Uterus (tissue), 4 donors: ENCODE data around the gene AHR. TPM values are rescaled to one million over a fixed set of nuclear protein-coding genes. Genes with fewer than 3 reads are reported as not detected.
A peak's percentile ranks its signal among the peaks of the same experiment; 100 is the strongest.

Source experiments
- DNase-seq, 2 donors: peaks; one replicate each; pipeline ENCODE4 v3.0.0-alpha.2; 2019 to 2020
- H3K27ac ChIP-seq, 2 donors: fragments of 200-600 bp; sonication (generic); 1 replicate in 1 of 2; 2 replicates in 1 of 2; pipeline ENCODE4 v1.5.1; 2016 to 2018
- H3K27me3 ChIP-seq, 2 donors: fragments of 200-600 bp; sonication (generic); one replicate each; pipeline ENCODE4 v1.5.1; 2018 to 2019; ENCODE audit warnings: control low read depth in 1 of 2
- H3K36me3 ChIP-seq, 2 donors: fragments of 200-600 bp; sonication (generic); one replicate each; pipeline ENCODE4 v1.5.1; 2019; ENCODE audit warnings: control low read depth in 1 of 2
- H3K4me1 ChIP-seq, 2 donors: fragments of 200-600 bp; sonication (generic); one replicate each; pipeline ENCODE4 v1.5.1; 2018 to 2019; ENCODE audit warnings: control low read depth in 1 of 2
- H3K4me3 ChIP-seq, 2 donors: fragments of 200-600 bp; sonication (generic); 1 replicate in 1 of 2; 2 replicates in 1 of 2; pipeline ENCODE4 v1.5.1; 2018 to 2019; ENCODE audit warnings: mild to moderate bottlenecking in 1 of 2
- H3K9me3 ChIP-seq, 2 donors: fragments of 200-600 bp; sonication (generic); one replicate each; pipeline ENCODE4 v1.5.1; 2019; ENCODE audit warnings: control low read depth in 1 of 2
- POLR2A ChIP-seq, 2 donors: fragments of 450-650 bp; IDR thresholded peaks; one replicate each; pipeline ENCODE4 v1.6.1; 2016; ENCODE audit warnings: antibody characterized with exemption in 2 of 2, mild to moderate bottlenecking in 1 of 2, moderate library complexity in 1 of 2
- intact Hi-C: fragments of 100-400 bp; cut with DNase I; formaldehyde crosslinking; loops from one replicate; pipeline ENCODE4 v1.15.1; 2023; ENCODE audit warnings: low total_unique reads
- total RNA-seq, 4 donors: library from RNA; depleted of rRNA in 3 of 4; stranded (reverse); fragments of >200 nt in 3 of 4; gene quantifications; one replicate each; pipeline versions ENCODE4 v1.1.0 to v1.2.4, GENCODE V29; 2014 to 2023
- TF ChIP-seq, protein P1 (sequence below), 4 experiments: fragments of 200-600 bp in 2 of 4; fragments of 450-650 bp in 2 of 4; sonication (generic) in 2 of 4; IDR thresholded peaks; one replicate each; pipeline ENCODE4 v1.5.1; 2016 to 2019; ENCODE audit warnings: antibody characterized with exemption in 4 of 4, mild to moderate bottlenecking in 2 of 4, moderate library complexity in 1 of 4
- donor health status: DM: yes; HTN: yes; CAD: no.

The AHR gene
- total RNA-seq, 4 donors from 2014 or later = 43.7 to 160 (median 91.5) TPM

DNA sequence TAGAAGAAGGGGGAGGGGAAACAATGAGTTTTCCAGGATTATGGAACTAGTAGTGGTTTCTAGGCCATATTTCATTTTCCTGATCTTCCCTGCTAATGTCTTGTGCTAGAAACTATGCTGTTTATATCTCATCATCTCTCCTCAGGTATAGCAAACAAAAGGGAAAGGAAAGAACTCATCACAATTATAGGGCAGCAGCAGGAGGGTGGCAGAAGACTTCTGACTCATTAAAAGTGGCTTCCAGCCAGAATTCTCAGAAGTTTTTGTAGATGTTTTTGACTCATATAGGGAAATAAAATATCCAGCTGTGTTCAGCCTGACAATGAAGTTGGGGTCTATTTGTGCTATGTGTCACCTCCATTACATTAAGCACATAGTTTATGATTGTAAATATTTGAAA is 6.5 kb downstream of the AHR start:
- Histone ChIP-seq H3K27me3 (no peaks in the 10 kb centered on the region), H3K4me3 (no peak overlapping the region), H3K27ac (peak overlapping the region; percentile 20 to 87), H3K36me3 (no peaks in the 10 kb centered on the region), H3K4me1 (no peaks in the 10 kb centered on the region), H3K9me3 (no peaks in the 10 kb centered on the region)
- TF ChIP-seq POLR2A (IDR thresholded peaks at IDR 0.05) = no peak
- TF ChIP-seq, protein P1, sequence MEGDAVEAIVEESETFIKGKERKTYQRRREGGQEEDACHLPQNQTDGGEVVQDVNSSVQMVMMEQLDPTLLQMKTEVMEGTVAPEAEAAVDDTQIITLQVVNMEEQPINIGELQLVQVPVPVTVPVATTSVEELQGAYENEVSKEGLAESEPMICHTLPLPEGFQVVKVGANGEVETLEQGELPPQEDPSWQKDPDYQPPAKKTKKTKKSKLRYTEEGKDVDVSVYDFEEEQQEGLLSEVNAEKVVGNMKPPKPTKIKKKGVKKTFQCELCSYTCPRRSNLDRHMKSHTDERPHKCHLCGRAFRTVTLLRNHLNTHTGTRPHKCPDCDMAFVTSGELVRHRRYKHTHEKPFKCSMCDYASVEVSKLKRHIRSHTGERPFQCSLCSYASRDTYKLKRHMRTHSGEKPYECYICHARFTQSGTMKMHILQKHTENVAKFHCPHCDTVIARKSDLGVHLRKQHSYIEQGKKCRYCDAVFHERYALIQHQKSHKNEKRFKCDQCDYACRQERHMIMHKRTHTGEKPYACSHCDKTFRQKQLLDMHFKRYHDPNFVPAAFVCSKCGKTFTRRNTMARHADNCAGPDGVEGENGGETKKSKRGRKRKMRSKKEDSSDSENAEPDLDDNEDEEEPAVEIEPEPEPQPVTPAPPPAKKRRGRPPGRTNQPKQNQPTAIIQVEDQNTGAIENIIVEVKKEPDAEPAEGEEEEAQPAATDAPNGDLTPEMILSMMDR (IDR thresholded peaks at IDR 0.05) = no peak
- intact Hi-C loops = no loop called here
- DNase-seq = no peak

DNA sequence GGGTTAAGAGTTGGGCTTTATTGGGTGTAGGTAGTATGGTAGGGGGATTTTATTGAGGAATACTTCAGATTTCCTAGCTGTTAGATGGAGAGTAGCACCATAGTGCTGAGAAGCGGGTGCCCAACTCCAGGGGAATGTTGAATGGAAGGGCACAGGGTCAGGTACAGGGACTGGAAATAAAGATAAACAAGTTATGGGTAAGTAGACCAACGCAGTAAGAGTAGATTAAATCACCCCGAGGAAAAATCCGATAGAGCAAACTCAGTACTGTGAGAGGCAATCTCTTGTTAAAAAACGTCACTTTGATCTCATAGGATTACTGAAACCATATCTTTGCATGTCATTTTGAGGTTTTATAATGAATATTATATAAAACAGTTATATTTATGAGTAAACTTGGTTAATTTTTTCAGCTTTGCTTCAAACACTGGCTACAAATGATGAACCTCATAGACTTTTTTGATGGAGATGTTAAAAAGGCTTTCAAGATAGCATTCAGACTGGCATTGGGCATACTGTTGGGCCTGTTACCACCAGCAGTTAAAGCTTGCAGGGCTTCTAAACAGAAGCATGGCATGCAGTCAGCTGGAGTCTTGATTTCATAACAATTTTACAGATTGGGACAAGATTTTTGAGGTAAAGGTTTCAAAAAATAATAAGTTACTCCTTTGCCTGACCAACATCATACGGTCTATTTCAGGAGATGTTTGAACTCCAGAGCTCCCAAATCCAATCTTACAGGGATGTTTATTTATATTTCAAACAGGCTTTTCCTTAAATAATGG is 7.1 kb downstream of the AHR start:
- no peak for DNase-seq
- no peak overlapping the region for H3K4me3 ChIP-seq
- H3K9me3 ChIP-seq = no peaks in the 10 kb centered on the region
- H3K27me3 ChIP-seq = no peaks in the 10 kb centered on the region
- H3K4me1 ChIP-seq = no peaks in the 10 kb centered on the region
- H3K36me3 ChIP-seq = no peaks in the 10 kb centered on the region
- TF ChIP-seq, protein P1 (IDR thresholded peaks at IDR 0.05) = no peak
- TF ChIP-seq POLR2A (IDR thresholded peaks at IDR 0.05) = peak in 1 of 2 donors; percentile 6
- H3K27ac ChIP-seq = peak overlapping the region; percentile 20 to 87
- intact Hi-C loops = no loop called here

DNA sequence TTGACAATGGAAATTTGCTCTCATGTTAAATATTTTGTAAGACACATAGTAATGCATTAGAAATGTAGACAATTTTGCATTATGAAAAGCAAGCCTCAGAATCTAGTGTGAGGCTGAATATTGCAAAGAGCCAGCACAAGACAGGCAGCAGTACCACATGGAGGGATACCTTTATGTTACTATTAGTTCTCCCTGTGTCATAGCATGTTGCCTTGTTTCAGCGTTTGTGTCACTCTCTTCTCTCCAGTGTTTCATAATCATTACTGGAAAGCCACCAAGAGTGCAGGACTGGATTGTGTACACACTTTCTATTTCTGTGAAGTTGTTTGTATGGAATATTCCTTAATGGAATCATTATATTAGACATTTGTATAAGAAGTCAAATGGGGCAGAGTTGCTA is 8.5 kb downstream of the AHR start:
- intact Hi-C loops = no loop called here
- Histone ChIP-seq H3K4me3 (no peak overlapping the region), H3K4me1 (no peaks in the 10 kb centered on the region), H3K9me3 (no peaks in the 10 kb centered on the region), H3K36me3 (no peaks in the 10 kb centered on the region), H3K27ac (peak overlapping the region; percentile 13 to 87), H3K27me3 (no peaks in the 10 kb centered on the region)
- TF ChIP-seq POLR2A (IDR thresholded peaks at IDR 0.05) = no peak
- TF ChIP-seq, protein P1 (IDR thresholded peaks at IDR 0.05) = no peak
- no peak for DNase-seq

DNA sequence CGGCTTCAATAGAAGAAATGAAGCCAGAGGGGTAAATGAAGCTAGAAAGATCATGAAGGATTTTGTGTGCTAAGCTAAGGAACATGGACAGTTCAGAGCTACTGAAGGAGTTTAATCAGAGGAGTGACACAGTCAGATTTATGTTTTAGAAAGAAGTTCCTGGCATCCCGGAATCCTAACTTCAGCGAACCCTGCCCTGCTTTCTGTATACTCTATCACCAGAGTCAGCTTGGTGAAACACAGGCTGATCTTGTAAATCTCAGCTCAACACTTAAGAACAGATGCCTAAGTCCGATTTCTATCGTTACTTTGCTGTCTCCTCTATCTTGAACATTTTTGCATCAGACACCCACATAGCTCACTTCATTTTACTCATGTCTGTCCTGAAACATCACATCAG is 9.1 kb downstream of the AHR start:
- Histone ChIP-seq H3K4me3 (no peak overlapping the region), H3K36me3 (no peaks in the 10 kb centered on the region), H3K9me3 (no peaks in the 10 kb centered on the region), H3K4me1 (no peaks in the 10 kb centered on the region), H3K27ac (peak overlapping the region; percentile 1 to 87), H3K27me3 (no peaks in the 10 kb centered on the region)
- intact Hi-C loops = no loop called here
- TF ChIP-seq, protein P1 (IDR thresholded peaks at IDR 0.05) = no peak
- no peak for TF ChIP-seq POLR2A (IDR thresholded peaks at IDR 0.05)
- DNase-seq = no peak

DNA sequence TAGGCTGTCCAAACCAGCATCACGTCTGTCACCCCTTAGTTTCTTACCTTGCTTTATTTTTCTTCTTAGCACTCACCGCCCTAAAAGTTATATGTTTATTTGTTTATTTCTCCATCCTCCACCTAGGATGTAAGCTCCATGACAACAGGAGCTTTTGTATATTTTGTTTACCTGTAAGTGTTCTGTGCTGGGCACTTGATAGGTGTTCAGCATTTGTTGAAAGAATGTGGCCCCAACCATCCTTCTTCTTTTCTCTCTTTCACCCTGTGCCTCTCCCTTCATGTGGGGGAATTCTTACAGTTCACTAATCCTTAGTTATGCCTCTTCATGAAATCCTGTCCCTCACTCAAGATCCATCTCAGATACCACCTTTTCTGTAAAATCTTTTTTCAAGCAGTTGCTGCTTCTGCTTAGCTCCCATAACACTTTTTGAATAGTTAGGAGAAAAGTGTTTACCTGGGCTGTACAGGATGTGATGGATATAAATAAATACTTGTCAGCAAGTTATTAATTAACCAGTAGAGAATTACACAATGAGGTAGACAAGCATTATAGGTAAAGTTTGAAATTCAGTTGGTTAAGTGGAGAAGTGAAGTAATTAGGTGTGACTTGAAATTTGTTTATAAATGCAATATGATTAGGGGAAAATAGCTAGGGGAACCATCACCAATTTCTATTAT is 9.7 kb downstream of the AHR start:
- no peak for TF ChIP-seq POLR2A (IDR thresholded peaks at IDR 0.05)
- TF ChIP-seq, protein P1 (IDR thresholded peaks at IDR 0.05) = no peak
- Histone ChIP-seq H3K27ac (peak overlapping the region; percentile 1 to 87), H3K9me3 (no peaks in the 10 kb centered on the region), H3K36me3 (no peaks in the 10 kb centered on the region), H3K27me3 (no peaks in the 10 kb centered on the region), H3K4me1 (no peaks in the 10 kb centered on the region), H3K4me3 (no peak overlapping the region)
- intact Hi-C loops = no loop called here
- DNase-seq = no peak
